ENCODE measurements around the gene CADPS2.

- TF ChIP-seq RAD21 (IDR thresholded peaks at IDR 0.05 in 1 of 2, conservative IDR thresholded peaks at IDR 0.05 in 1 of 2; ENCODE audit: low read depth in 2 of 2, low read length in 2 of 2) = no peak
- TF ChIP-seq EZH2 (IDR thresholded peaks at IDR 0.05; ENCODE audit: low read depth, low read length, severe bottlenecking) = no peak
- no peak for TF ChIP-seq CTCF (IDR thresholded peaks at IDR 0.05; ENCODE audit: control extremely low read depth in 1 of 3, insufficient read depth in 1 of 3, low read depth in 1 of 3, low read length in 3 of 3)
- TF ChIP-seq JUND (IDR thresholded peaks at IDR 0.05; ENCODE audit: low read length) = no peak
- TF ChIP-seq BRCA1 (IDR thresholded peaks at IDR 0.05; ENCODE audit: low read depth, low read length) = no peak
- no peak for TF ChIP-seq HDAC6 (IDR thresholded peaks at IDR 0.05; ENCODE audit: low read depth, low read length)
Measured at GRCh38 chr7:122658856-122659255, 227.4 kb downstream of the CADPS2 start.

All from H1 (cell line).